Memory B cell (primary cell): Measurements from ENCODE around the gene SHISA8.

Source experiments
- ATAC-seq: fragments of 150-1000 bp; cut with Tn5 transposase; 2 replicates; pipeline ENCODE4 v1.10.0; 2021; ENCODE audit warnings: low read depth, mild to moderate bottlenecking, moderate library complexity
- DNase-seq, 2 donors: peaks; one replicate each; pipeline ENCODE4 v3.0.0; 2022; ENCODE audit warnings: low spot score in 2 of 2
- H3K27ac Mint-ChIP-seq: one replicate; pipeline ENCODE4 v1.8.0; 2022; ENCODE audit warnings: mild to moderate bottlenecking, moderate library complexity, mixed read lengths
- H3K27me3 Mint-ChIP-seq: one replicate; pipeline ENCODE4 v1.8.0; 2022; ENCODE audit warnings: mixed read lengths
- H3K36me3 Mint-ChIP-seq: one replicate; pipeline ENCODE4 v1.8.0; 2022; ENCODE audit warnings: mild to moderate bottlenecking, mixed read lengths
- H3K4me1 Mint-ChIP-seq: one replicate; pipeline ENCODE4 v1.8.0; 2022; ENCODE audit warnings: mixed read lengths
- H3K4me3 Mint-ChIP-seq: one replicate; pipeline ENCODE4 v1.8.0; 2022; ENCODE audit warnings: mild to moderate bottlenecking, moderate library complexity, mixed read lengths
- H3K9me3 Mint-ChIP-seq: one replicate; pipeline ENCODE4 v1.8.0; 2022; ENCODE audit warnings: mixed read lengths

SHISA8 gene

GRCh38 chr22:41913842-41914534, 886 bp downstream of the SHISA8 start:
- H3K36me3 Mint-ChIP-seq = peaks cover 1% of the 10 kb centered on the region
- H3K4me1 Mint-ChIP-seq = peaks cover 43% of the 10 kb centered on the region
- peaks cover 10% of the 10 kb centered on the region for H3K27me3 Mint-ChIP-seq
- ATAC-seq (peak; percentile 2), DNase-seq (peak in 1 of 2 donors; percentile 57)
- H3K9me3 Mint-ChIP-seq = no peaks in the 10 kb centered on the region
- peak overlapping the region; percentile 49 for H3K4me3 Mint-ChIP-seq
- H3K27ac Mint-ChIP-seq = peak overlapping the region; percentile 86

- H3K36me3 Mint-ChIP-seq = peaks cover 1% of the 10 kb centered on the region
- peak overlapping the region; percentile 86 for H3K27ac Mint-ChIP-seq
- peaks cover 47% of the 10 kb centered on the region for H3K4me1 Mint-ChIP-seq
- ATAC-seq = no peak
- peak in 1 of 2 donors; percentile 27 for DNase-seq
- H3K4me3 Mint-ChIP-seq = peak overlapping the region; percentile 81
- peaks cover 10% of the 10 kb centered on the region for H3K27me3 Mint-ChIP-seq
- H3K9me3 Mint-ChIP-seq = no peaks in the 10 kb centered on the region
Measured at GRCh38 chr22:41913040-41913719, 1.7 kb downstream of the SHISA8 start.

- H3K36me3 Mint-ChIP-seq = peaks cover 2% of the 10 kb centered on the region
- ATAC-seq (no peak), DNase-seq (peak in 1 of 2 donors; percentile 27)
- no peaks in the 10 kb centered on the region for H3K9me3 Mint-ChIP-seq
- peak overlapping the region; percentile 81 for H3K4me3 Mint-ChIP-seq
- peaks cover 10% of the 10 kb centered on the region for H3K27me3 Mint-ChIP-seq
- H3K27ac Mint-ChIP-seq = peak overlapping the region; percentile 86
- peaks cover 44% of the 10 kb centered on the region for H3K4me1 Mint-ChIP-seq
Measured at GRCh38 chr22:41912338-41913039, 2.4 kb downstream of the SHISA8 start.

- Mint-ChIP-seq H3K36me3 (peaks cover 3% of the 10 kb centered on the region), H3K27ac (peak overlapping the region; percentile 86), H3K4me1 (peaks cover 36% of the 10 kb centered on the region), H3K27me3 (peaks cover 10% of the 10 kb centered on the region), H3K9me3 (no peaks in the 10 kb centered on the region), H3K4me3 (peak overlapping the region; percentile 84)
- DNase-seq = peak in 1 of 2 donors; percentile 64
- ATAC-seq = peak; percentile 29
Measured at GRCh38 chr22:41911001-41911611, 3.8 kb downstream of the SHISA8 start.

GRCh38 chr22:41910050-41911000, 4.5 kb downstream of the SHISA8 start:
- H3K36me3 Mint-ChIP-seq = peaks cover 8% of the 10 kb centered on the region
- DNase-seq (peak in 1 of 2 donors; percentile 66), ATAC-seq (peak; percentile 19)
- H3K27me3 Mint-ChIP-seq = peaks cover 10% of the 10 kb centered on the region
- no peaks in the 10 kb centered on the region for H3K9me3 Mint-ChIP-seq
- peaks cover 31% of the 10 kb centered on the region for H3K4me1 Mint-ChIP-seq
- H3K27ac Mint-ChIP-seq = peak overlapping the region; percentile 86
- peak overlapping the region; percentile 70 for H3K4me3 Mint-ChIP-seq

GRCh38 chr22:41909310-41910049, 5.4 kb downstream of the SHISA8 start:
- Mint-ChIP-seq H3K4me3 (peak overlapping the region; percentile 70), H3K4me1 (peaks cover 31% of the 10 kb centered on the region), H3K36me3 (peaks cover 8% of the 10 kb centered on the region), H3K27ac (peak overlapping the region; percentile 90), H3K9me3 (no peaks in the 10 kb centered on the region), H3K27me3 (peaks cover 10% of the 10 kb centered on the region)
- DNase-seq (peak in 1 of 2 donors; percentile 50), ATAC-seq (no peak)

- DNase-seq = peak in 1 of 2 donors; percentile 33
- peak overlapping the region; percentile 90 for H3K27ac Mint-ChIP-seq
- peaks cover 12% of the 10 kb centered on the region for H3K36me3 Mint-ChIP-seq
- no peaks in the 10 kb centered on the region for H3K9me3 Mint-ChIP-seq
- ATAC-seq = peak; percentile 25
- peaks cover 31% of the 10 kb centered on the region for H3K4me1 Mint-ChIP-seq
- peak overlapping the region; percentile 58 for H3K4me3 Mint-ChIP-seq
- peaks cover 10% of the 10 kb centered on the region for H3K27me3 Mint-ChIP-seq
Measured at GRCh38 chr22:41908411-41909309, 6.2 kb downstream of the SHISA8 start.

- no peaks in the 10 kb centered on the region for H3K9me3 Mint-ChIP-seq
- peaks cover 12% of the 10 kb centered on the region for H3K36me3 Mint-ChIP-seq
- no peak for DNase-seq
- ATAC-seq = no peak
- peaks cover 23% of the 10 kb centered on the region for H3K4me1 Mint-ChIP-seq
- H3K27me3 Mint-ChIP-seq = peaks cover 5% of the 10 kb centered on the region
- H3K27ac Mint-ChIP-seq = peak overlapping the region; percentile 90
- no peak overlapping the region for H3K4me3 Mint-ChIP-seq
Measured at GRCh38 chr22:41907436-41908401, 7.2 kb downstream of the SHISA8 start.

- Mint-ChIP-seq H3K27me3 (peaks cover 3% of the 10 kb centered on the region), H3K4me1 (peaks cover 20% of the 10 kb centered on the region), H3K9me3 (no peaks in the 10 kb centered on the region), H3K27ac (peak overlapping the region; percentile 41), H3K4me3 (no peak overlapping the region), H3K36me3 (peaks cover 12% of the 10 kb centered on the region)
- no peak for ATAC-seq
- no peak for DNase-seq
Measured at GRCh38 chr22:41906822-41907221, 8.1 kb downstream of the SHISA8 start.

GRCh38 chr22:41905411-41906202, 9.3 kb downstream of the SHISA8 start:
- Mint-ChIP-seq H3K27ac (peak overlapping the region; percentile 87), H3K9me3 (no peaks in the 10 kb centered on the region)
- ATAC-seq = no peak

More at GRCh38 chr22:41905411-41906202, 9.3 kb downstream of the SHISA8 start:
- peaks cover 15% of the 10 kb centered on the region for H3K4me1 Mint-ChIP-seq
- no peaks in the 10 kb centered on the region for H3K27me3 Mint-ChIP-seq
- H3K4me3 Mint-ChIP-seq = no peak overlapping the region
- H3K36me3 Mint-ChIP-seq = peaks cover 12% of the 10 kb centered on the region
- no peak for DNase-seq
